OCI-LY3 (cell line): ENCODE results near the gene ADARB2.
"Not testable (repeated sequence)": the region's sequence is repeated elsewhere in the genome, so short reads cannot be mapped to it uniquely, and the experiment has no call there.

Experiments used
- CTCF ChIP-seq: fragments of 200-600, 300-600 bp; sonication (generic); IDR thresholded peaks from 2 replicates; pipeline ENCODE4 v1.5.1; 2014; ENCODE audit warnings: antibody characterized with exemption, low read length, low read depth
- EZH2phosphoT487 ChIP-seq: fragments of 200-600 bp; shearing (Covaris generic); IDR thresholded peaks from 2 replicates; pipeline ENCODE4 v1.6.1; 2018; ENCODE audit warnings: antibody characterized with exemption, mixed run types, low read depth

GRCh38 chr10:1352296-1352695 lies 385.0 kb downstream of the ADARB2 start:
- not testable (repeated sequence) for TF ChIP-seq CTCF, EZH2phosphoT487
